ENCODE results near the gene ATP6V0D1.

ATP6V0D1 gene

DNA sequence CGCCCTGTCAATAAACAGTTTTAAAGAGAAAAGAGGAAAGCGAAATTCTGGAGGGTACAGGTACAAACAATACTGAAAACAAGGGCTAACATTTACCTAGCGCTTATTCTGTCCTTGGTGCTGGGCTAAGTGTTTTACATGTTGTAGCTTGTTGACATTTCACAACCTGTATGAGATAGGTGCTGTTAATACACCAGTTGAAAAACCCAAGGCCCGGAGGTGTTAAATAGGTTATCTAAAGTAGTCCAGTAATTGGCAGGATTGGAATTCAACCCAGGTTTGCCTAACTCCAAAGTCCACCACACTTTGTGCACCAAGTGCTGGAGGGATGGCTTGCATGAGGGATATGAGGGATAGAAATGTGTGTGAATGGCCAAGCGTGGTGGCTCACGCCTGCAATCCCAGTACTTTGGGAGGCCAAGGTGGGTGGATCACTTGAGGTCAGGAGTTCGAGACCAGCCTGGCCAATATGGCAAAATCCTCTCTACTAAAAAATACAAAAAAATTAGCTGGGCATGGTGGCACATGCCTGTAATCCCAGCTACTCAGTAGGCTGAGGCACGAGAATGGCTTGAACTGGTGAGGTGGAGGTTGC, 2.9 kb downstream of the ATP6V0D1 start:
- Mint-ChIP-seq H3K4me3 (peak overlapping the region; percentile 67), H3K36me3 (ENCODE audit: low read depth) (no peaks in the 10 kb centered on the region), H3K27ac (no peak overlapping the region), H3K27me3 (ENCODE audit: low read depth, poor library complexity) (peaks cover 3% of the 10 kb centered on the region), H3K9me3 (no peaks in the 10 kb centered on the region), H3K4me1 (peaks cover 23% of the 10 kb centered on the region)
- DNase-seq, result no peak
- no peak for TF ChIP-seq CTCF (IDR thresholded peaks at IDR 0.05)

- peaks cover 6% of the 10 kb centered on the region for H3K4me1 Mint-ChIP-seq
- H3K27ac Mint-ChIP-seq, result no peak overlapping the region
- TF ChIP-seq CTCF (IDR thresholded peaks at IDR 0.05), result no peak
- H3K4me3 Mint-ChIP-seq, result no peak overlapping the region
- no peaks in the 10 kb centered on the region for H3K9me3 Mint-ChIP-seq
- peaks cover 3% of the 10 kb centered on the region for H3K27me3 Mint-ChIP-seq (ENCODE audit: low read depth, poor library complexity)
- DNase-seq, result no peak
- H3K36me3 Mint-ChIP-seq (ENCODE audit: low read depth), result no peaks in the 10 kb centered on the region
Observed at GRCh38 chr16:67474551-67475455, 6.2 kb downstream of the ATP6V0D1 start.

GRCh38 chr16:67471758-67472384, 9.1 kb downstream of the ATP6V0D1 start:
- H3K27ac Mint-ChIP-seq, result no peak overlapping the region
- no peak for DNase-seq
- TF ChIP-seq CTCF (IDR thresholded peaks at IDR 0.05), result no peak
- H3K4me1 Mint-ChIP-seq, result peaks cover 3% of the 10 kb centered on the region
- peaks cover 3% of the 10 kb centered on the region for H3K27me3 Mint-ChIP-seq (ENCODE audit: low read depth, poor library complexity)
- no peaks in the 10 kb centered on the region for H3K36me3 Mint-ChIP-seq (ENCODE audit: low read depth)
- no peaks in the 10 kb centered on the region for H3K9me3 Mint-ChIP-seq
- no peak overlapping the region for H3K4me3 Mint-ChIP-seq

GRCh38 chr16:67470359-67470758, 10.6 kb downstream of the ATP6V0D1 start:
- no peaks in the 10 kb centered on the region for H3K9me3 Mint-ChIP-seq
- H3K27ac Mint-ChIP-seq, result no peak overlapping the region
- peaks cover 3% of the 10 kb centered on the region for H3K27me3 Mint-ChIP-seq (ENCODE audit: low read depth, poor library complexity)
- H3K36me3 Mint-ChIP-seq (ENCODE audit: low read depth), result no peaks in the 10 kb centered on the region
- H3K4me3 Mint-ChIP-seq, result no peak overlapping the region
- no peak for DNase-seq
- H3K4me1 Mint-ChIP-seq, result peaks cover 17% of the 10 kb centered on the region
- TF ChIP-seq CTCF (IDR thresholded peaks at IDR 0.05), result no peak

- DNase-seq, result no peak
- Mint-ChIP-seq H3K9me3 (no peaks in the 10 kb centered on the region), H3K27ac (no peak overlapping the region), H3K4me3 (no peak overlapping the region), H3K4me1 (peaks cover 19% of the 10 kb centered on the region), H3K27me3 (ENCODE audit: low read depth, poor library complexity) (no peaks in the 10 kb centered on the region), H3K36me3 (ENCODE audit: low read depth) (no peaks in the 10 kb centered on the region)
- TF ChIP-seq CTCF (IDR thresholded peaks at IDR 0.05), result no peak
Observed at GRCh38 chr16:67468731-67469130, 12.2 kb downstream of the ATP6V0D1 start.

Measured in nephron progenitor cell (in vitro differentiated cells).